ENCODE measurements around the gene TCIRG1.

Gene TCIRG1

GRCh38 chr11:68051191-68052136 is 12.6 kb downstream of the TCIRG1 start:
- no peak for DNase-seq

GRCh38 chr11:68052137-68052873 is 13.5 kb downstream of the TCIRG1 start:
- DNase-seq: no peak

GRCh38 chr11:68053117-68053516 is 14.3 kb downstream of the TCIRG1 start:
- DNase-seq: no peak

- DNase-seq: no peak
Observed at GRCh38 chr11:68053981-68054812, 15.4 kb downstream of the TCIRG1 start.

GRCh38 chr11:68056317-68057285 is 17.8 kb downstream of the TCIRG1 start:
- no peak for DNase-seq

GRCh38 chr11:68057807-68058206 is 19.0 kb downstream of the TCIRG1 start:
- no peak for DNase-seq

- no peak for DNase-seq
Observed at GRCh38 chr11:68061508-68061907, 22.7 kb downstream of the TCIRG1 start.

GRCh38 chr11:68064926-68065325 is 26.1 kb downstream of the TCIRG1 start:
- DNase-seq: no peak

GRCh38 chr11:68065841-68066240 is 27.0 kb downstream of the TCIRG1 start:
- DNase-seq: no peak

- no peak for DNase-seq
Observed at GRCh38 chr11:68066742-68067141, 27.9 kb downstream of the TCIRG1 start.

- no peak for DNase-seq
Observed at GRCh38 chr11:68067991-68068390, 29.2 kb downstream of the TCIRG1 start.

- DNase-seq: no peak
Observed at GRCh38 chr11:68071281-68072048, 32.6 kb downstream of the TCIRG1 start.

- DNase-seq: no peak
Observed at GRCh38 chr11:68074584-68075352, 35.9 kb downstream of the TCIRG1 start.

GRCh38 chr11:68076371-68077042 is 37.7 kb downstream of the TCIRG1 start:
- DNase-seq: no peak

- no peak for DNase-seq
Observed at GRCh38 chr11:68077617-68078582, 39.1 kb downstream of the TCIRG1 start.

- DNase-seq: no peak
Observed at GRCh38 chr11:68080860-68081259, 42.0 kb downstream of the TCIRG1 start.

GRCh38 chr11:68081691-68082090 is 42.9 kb downstream of the TCIRG1 start:
- no peak for DNase-seq

- DNase-seq: no peak
Observed at GRCh38 chr11:68082481-68082880, 43.7 kb downstream of the TCIRG1 start.
